HepG2 (cell line): ENCODE results near the gene TMEM266. TPM values are rescaled to one million over a fixed set of nuclear protein-coding genes. Genes with fewer than 3 reads are reported as not detected.

ENCODE experiments used
- ATAC-seq: fragments of 200-7000 bp; cut with Tn5 transposase; 3 replicates; pipeline ENCODE4 v1.9.1; 2020; ENCODE audit warnings: mild to moderate bottlenecking, moderate library complexity
- BruUV-seq: library from RNA; stranded (reverse); fragments of 400-500 nt; replicated peaks from 2 replicates; lab custom pipeline; 2021; lab: Mats Ljungman, UMichigan
- CTCF ChIA-PET: fragments of 300-600 bp; formaldehyde crosslinking; extraction: SDS; loops from one replicate; lab custom pipeline; 2021; ENCODE audit warnings: low total read pairs, inconsistent platforms, low intra/inter-chr PET ratio; lab: Yijun Ruan, JAX
- POLR2A ChIA-PET: fragments of 350-600 bp; sonication (Branson Sonifier 250); formaldehyde crosslinking; loops from one replicate; lab custom pipeline; 2020; ENCODE audit warnings: antibody characterized with exemption, inconsistent platforms; lab: Yijun Ruan, JAX
- DNase-seq: peaks from one replicate; pipeline ENCODE4 v3.0.0-alpha.2; 2015; ENCODE audit warnings: low spot score
- FAIRE-seq: peaks from 3 replicates; lab custom pipeline; 2011; peaks lifted over from hg19 to GRCh38; lab: Jason Lieb, UNC
- H2AFZ ChIP-seq: one replicate; pipeline ENCODE4 v1.6.1; 2011; ENCODE audit warnings: low read length, inconsistent platforms
- H3K27ac ChIP-seq: fragments of 300-600 bp; 3 replicates; pipeline ENCODE4 v1.8.0; 2011; ENCODE audit warnings: mixed run types, mild to moderate bottlenecking, mixed read lengths, low read length, inconsistent platforms; ENCODE audit not compliant: insufficient read depth; ENCODE audit errors: extremely low read length
- H3K27me3 ChIP-seq, 2 experiments: fragments of 200-600 bp in 1 of 2; 2 replicates in 1 of 2; 3 replicates in 1 of 2; pipeline versions ENCODE4 v1.6.0 to v1.8.0; 2011; ENCODE audit warnings: low read length in 2 of 2, mild to moderate bottlenecking in 2 of 2, moderate library complexity in 2 of 2, inconsistent platforms in 1 of 2; ENCODE audit not compliant: insufficient read depth in 2 of 2, control insufficient read depth in 1 of 2
- H3K36me3 ChIP-seq, 2 experiments: fragments of 200-600 bp in 1 of 2; replicated peaks in 1 of 2; 2 replicates in 1 of 2; 3 replicates in 1 of 2; pipeline versions ENCODE4 v1.5.1 to v1.8.0; 2011; ENCODE audit warnings: low read length in 2 of 2, inconsistent platforms in 1 of 2; ENCODE audit not compliant: insufficient read depth in 2 of 2, control insufficient read depth in 1 of 2
- H3K4me1 ChIP-seq: 2 replicates; pipeline ENCODE4 v1.5.1; 2012; ENCODE audit warnings: low read length, inconsistent platforms; ENCODE audit not compliant: insufficient read depth
- H3K4me2 ChIP-seq: 2 replicates; pipeline ENCODE4 v1.6.0; 2011; ENCODE audit warnings: low read depth, low read length, inconsistent platforms
- H3K4me3 ChIP-seq, 3 experiments: fragments of 200-600 bp in 1 of 3; sonication (generic), shearing (Covaris generic) in 1 of 3; replicated peaks in 1 of 3; 2 replicates each; pipeline ENCODE4 v1.5.1; 2011 to 2016; ENCODE audit warnings: low read length in 3 of 3, inconsistent platforms in 2 of 3, low read depth in 2 of 3, mild to moderate bottlenecking in 2 of 3, control low read depth in 1 of 3, mixed read lengths in 1 of 3; ENCODE audit not compliant: insufficient read depth in 1 of 3
- H3K79me2 ChIP-seq: one replicate; pipeline ENCODE4 v1.6.1; 2011; ENCODE audit warnings: low read length, inconsistent platforms; ENCODE audit not compliant: insufficient read depth
- H3K9ac ChIP-seq: 2 replicates; pipeline ENCODE4 v1.6.0; 2011; ENCODE audit warnings: mild to moderate bottlenecking, low read depth, low read length, inconsistent platforms; ENCODE audit not compliant: insufficient read depth
- H3K9me3 ChIP-seq: 2 replicates; pipeline ENCODE4 v1.5.1; 2012; ENCODE audit warnings: mild to moderate bottlenecking, low read length
- H4K20me1 ChIP-seq: 2 replicates; pipeline ENCODE4 v1.6.0; 2011; ENCODE audit warnings: inconsistent platforms, mild to moderate bottlenecking, low read length, moderate library complexity; ENCODE audit not compliant: insufficient read depth
- AGO2 ChIP-seq: fragments of 200-400 bp; formaldehyde crosslinking; optimal IDR thresholded peaks from 2 replicates; pipeline ENCODE3; 2017; ENCODE audit warnings: mild to moderate bottlenecking, low read depth, low read length, moderate library complexity
- HNF1B ChIP-seq: sonication (generic); formaldehyde crosslinking; IDR thresholded peaks from 2 replicates; pipeline ENCODE4 v1.5.1; 2020; ENCODE audit warnings: mild to moderate bottlenecking, moderate library complexity, missing genetic modification reagents
- ZFP36 ChIP-seq: fragments of 150-350 bp; IDR thresholded peaks from 2 replicates; pipeline ENCODE4 v1.6.1; 2018; ENCODE audit warnings: borderline replicate concordance, low read length, low read depth; ENCODE audit not compliant: partially characterized antibody
- ZNF318 ChIP-seq: sonication (generic); formaldehyde crosslinking; IDR thresholded peaks from 2 replicates; pipeline ENCODE4 v1.4.0; 2020; ENCODE audit warnings: mild to moderate bottlenecking, missing genetic modification reagents
- ZNF501 ChIP-seq: sonication (generic); formaldehyde crosslinking; IDR thresholded peaks from 2 replicates; pipeline ENCODE4 v1.5.1; 2020; ENCODE audit warnings: mild to moderate bottlenecking, moderate library complexity, missing genetic modification reagents
- ZNF607 ChIP-seq: sonication (generic); formaldehyde crosslinking; IDR thresholded peaks from 2 replicates; pipeline ENCODE4 v1.5.1; 2020; ENCODE audit warnings: missing genetic modification reagents, mild to moderate bottlenecking, borderline replicate concordance
- WGBS: methylation state at CpG from one replicate; pipeline ENCODE4 v1.1.6; 2017; ENCODE audit warnings: low lambda C conversion rate; 5-methylcytosine and 5-hydroxymethylcytosine counted together
- in situ Hi-C: cut with HindIII; loops from 2 replicates; pipeline ENCODE4 v1.10.0; 2017; ENCODE audit warnings: low pct_unique_long_range_greater_than_20kb; ENCODE audit not compliant: extremely low pct_ligation_motif_present
- intact Hi-C: fragments of 100-400 bp; cut with micrococcal nuclease; formaldehyde crosslinking; loops from one replicate; pipeline ENCODE4 v1.10.0; 2022; ENCODE audit not compliant: unreplicated experiment
- polyA plus RNA-seq, 8 experiments: library from polyadenylated mRNA; depleted of rRNA in 3 of 8; stranded (reverse) in 7 of 8; unstranded in 1 of 8; fragments of >200 nt; fragmentation: Illumina TruSeq in 4 of 8; extraction: Trizol in 4 of 8; gene quantifications; 2 replicates each; pipeline versions ENCODE4 v1.2.1 to v1.2.3, GENCODE V29; 2011 to 2016; ENCODE audit warnings: low read depth in 4 of 8, missing spikeins in 1 of 8, mixed read lengths in 1 of 8; ENCODE audit not compliant: insufficient read depth in 1 of 8
- total RNA-seq, 5 experiments: library from RNA; depleted of rRNA; stranded (reverse); fragments of >200 nt; fragmentation: Illumina TruSeq; extraction: Trizol; gene quantifications; 2 replicates each; pipeline ENCODE4 v1.2.3, GENCODE V29; 2016; ENCODE audit warnings: low read depth in 1 of 5

Gene TMEM266
- total and polyA plus RNA-seq, 2 of the 13 experiments (the other 11 are each of a cell fraction or from before 2014, with no cell fraction given): 0.04 TPM; not detected in 1

DNA sequence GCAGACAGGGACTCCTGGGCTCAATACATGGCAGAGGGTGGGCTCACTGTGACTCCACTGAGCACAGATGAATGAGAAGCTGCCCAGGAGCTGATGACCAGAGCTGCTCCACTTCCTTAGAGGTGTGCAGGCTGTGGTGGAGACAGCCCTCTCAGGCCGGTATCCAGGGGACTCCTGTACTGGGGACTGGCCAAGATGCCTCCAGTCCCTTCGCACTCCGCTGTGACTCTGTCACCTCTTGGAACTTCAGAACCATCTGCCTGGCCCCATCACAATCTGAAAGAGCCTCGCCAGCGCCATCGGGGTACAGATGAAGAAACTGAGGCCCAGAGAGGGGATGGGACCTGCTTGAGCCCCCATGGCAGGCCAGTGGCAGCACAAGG lies 140.3 kb downstream of the TMEM266 start:
- H3K4me1 ChIP-seq: peaks cover 36% of the 10 kb centered on the region
- no peak overlapping the region for H3K4me3 ChIP-seq
- intact Hi-C loops: no loop called here
- ATAC-seq: no peak
- TF ChIP-seq ZNF607 (CRISPR knock-in tag) (no peak), ZNF501 (CRISPR knock-in tag) (no peak)
- TF ChIP-seq, all 625 proteins: peak for 0
- POLR2A ChIA-PET: interaction anchor here (1.2 kb wide), 1 partner anchor 111 kb away, joined by 3 read pairs; the partner anchor contains the start of gene ETFA
- Histone ChIP-seq H3K79me2 (no peaks in the 10 kb centered on the region), H3K9ac (no peak overlapping the region), H3K9me3 (no peaks in the 10 kb centered on the region), H3K27me3 (no peaks in the 10 kb centered on the region), H2AFZ (no peak overlapping the region), H3K27ac (no peak overlapping the region), H3K36me3 (no peaks in the 10 kb centered on the region; a peak in 1 of 5 replicates), H4K20me1 (no peaks in the 10 kb centered on the region), H3K4me2 (no peak overlapping the region)
- WGBS: 100% methylated on average over 1 of the region's 6 CpGs
- FAIRE-seq (no peak), DNase-seq (no peak)
- no TSS peak for BruUV-seq
- in situ Hi-C loops: no loop called here
- CTCF ChIA-PET: no interaction called here

GRCh38 chr15:76200641-76201105 lies 140.9 kb downstream of the TMEM266 start:
- DNase-seq (no peak), ATAC-seq (no peak), FAIRE-seq (no peak)
- no peak overlapping the region for H3K4me3 ChIP-seq
- H3K4me1 ChIP-seq: peaks cover 30% of the 10 kb centered on the region
- H3K79me2 ChIP-seq: no peaks in the 10 kb centered on the region
- POLR2A ChIA-PET: interaction anchor here (1.2 kb wide), 1 partner anchor 111 kb away, joined by 3 read pairs; the partner anchor contains the start of gene ETFA
- no peaks in the 10 kb centered on the region for H3K9me3 ChIP-seq
- no peak overlapping the region for H2AFZ ChIP-seq
- no peak overlapping the region for H3K27ac ChIP-seq
- H3K9ac ChIP-seq: no peak overlapping the region
- BruUV-seq: no TSS peak
- H3K27me3 ChIP-seq: no peaks in the 10 kb centered on the region
- 100% methylated on average over 1 of the region's 5 CpGs for WGBS
- intact Hi-C loops: no loop called here
- TF ChIP-seq ZFP36: no peak
- TF ChIP-seq AGO2: peak; percentile 48
- TF ChIP-seq ZNF318 (CRISPR knock-in tag): no peak
- no peak for TF ChIP-seq HNF1B (CRISPR knock-in tag)
- in situ Hi-C loops: no loop called here
- H3K36me3 ChIP-seq: no peaks in the 10 kb centered on the region; a peak in 1 of 5 replicates
- CTCF ChIA-PET: no interaction called here
- no peaks in the 10 kb centered on the region for H4K20me1 ChIP-seq
- no peak overlapping the region for H3K4me2 ChIP-seq
